ENCODE results near the gene PLCH2.

Gene PLCH2

GRCh38 chr1:2477791-2478499 is 1.9 kb downstream of the PLCH2 start:
- DNase-seq (ENCODE audit: low read depth), result no peak

- no peak for DNase-seq (ENCODE audit: low read depth)
These were observed 3.1 kb downstream of the PLCH2 start for GRCh38 chr1:2479186-2479585.

- no peak for DNase-seq (ENCODE audit: low read depth)
These were observed 3.5 kb downstream of the PLCH2 start for GRCh38 chr1:2479618-2480017.

- DNase-seq (ENCODE audit: low read depth), result no peak
These were observed 4.3 kb downstream of the PLCH2 start for GRCh38 chr1:2480236-2480985.

GRCh38 chr1:2480986-2481364 is 4.9 kb downstream of the PLCH2 start:
- no peak for DNase-seq (ENCODE audit: low read depth)

- no peak for DNase-seq (ENCODE audit: low read depth)
These were observed 5.8 kb downstream of the PLCH2 start for GRCh38 chr1:2481885-2482284.

- DNase-seq (ENCODE audit: low read depth), result no peak
These were observed 6.5 kb downstream of the PLCH2 start for GRCh38 chr1:2482588-2482987.

GRCh38 chr1:2483026-2483425 is 6.9 kb downstream of the PLCH2 start:
- no peak for DNase-seq (ENCODE audit: low read depth)

GRCh38 chr1:2483970-2484369 is 7.9 kb downstream of the PLCH2 start:
- DNase-seq (ENCODE audit: low read depth), result no peak

- no peak for DNase-seq (ENCODE audit: low read depth)
These were observed 10.0 kb downstream of the PLCH2 start for GRCh38 chr1:2486041-2486440.

GRCh38 chr1:2486558-2486957 is 10.5 kb downstream of the PLCH2 start:
- DNase-seq (ENCODE audit: low read depth), result no peak

- DNase-seq (ENCODE audit: low read depth), result no peak
These were observed 12.6 kb downstream of the PLCH2 start for GRCh38 chr1:2488688-2489087.

- no peak for DNase-seq (ENCODE audit: low read depth)
These were observed 13.5 kb downstream of the PLCH2 start for GRCh38 chr1:2489615-2490014.

- DNase-seq (ENCODE audit: low read depth), result no peak
These were observed 16.0 kb downstream of the PLCH2 start for GRCh38 chr1:2492091-2492490.

- DNase-seq (ENCODE audit: low read depth), result no peak
These were observed 17.1 kb downstream of the PLCH2 start for GRCh38 chr1:2493218-2493617.

- DNase-seq (ENCODE audit: low read depth), result no peak
These were observed 17.7 kb downstream of the PLCH2 start for GRCh38 chr1:2493691-2494322.

- no peak for DNase-seq (ENCODE audit: low read depth)
These were observed 18.2 kb downstream of the PLCH2 start for GRCh38 chr1:2494323-2494693.

- DNase-seq (ENCODE audit: low read depth), result no peak
These were observed 18.9 kb downstream of the PLCH2 start for GRCh38 chr1:2495026-2495425.

- no peak for DNase-seq (ENCODE audit: low read depth)
These were observed 19.5 kb downstream of the PLCH2 start for GRCh38 chr1:2495546-2495945.

GRCh38 chr1:2496087-2496622 is 20.1 kb downstream of the PLCH2 start:
- DNase-seq (ENCODE audit: low read depth), result no peak

- no peak for DNase-seq (ENCODE audit: low read depth)
These were observed 20.7 kb downstream of the PLCH2 start for GRCh38 chr1:2496746-2497145.

- DNase-seq (ENCODE audit: low read depth), result no peak
These were observed 21.8 kb downstream of the PLCH2 start for GRCh38 chr1:2497891-2498290.

- no peak for DNase-seq (ENCODE audit: low read depth)
These were observed 22.6 kb downstream of the PLCH2 start for GRCh38 chr1:2498648-2499047.
